ENCODE measurements around the gene CCDC39. TPM values are rescaled to one million over a fixed set of nuclear protein-coding genes. Genes with fewer than 3 reads are reported as not detected.

Gene CCDC39
- polyA plus RNA-seq, 1 of the 3 experiments (the other 2 are of a cell fraction), result not detected

DNA sequence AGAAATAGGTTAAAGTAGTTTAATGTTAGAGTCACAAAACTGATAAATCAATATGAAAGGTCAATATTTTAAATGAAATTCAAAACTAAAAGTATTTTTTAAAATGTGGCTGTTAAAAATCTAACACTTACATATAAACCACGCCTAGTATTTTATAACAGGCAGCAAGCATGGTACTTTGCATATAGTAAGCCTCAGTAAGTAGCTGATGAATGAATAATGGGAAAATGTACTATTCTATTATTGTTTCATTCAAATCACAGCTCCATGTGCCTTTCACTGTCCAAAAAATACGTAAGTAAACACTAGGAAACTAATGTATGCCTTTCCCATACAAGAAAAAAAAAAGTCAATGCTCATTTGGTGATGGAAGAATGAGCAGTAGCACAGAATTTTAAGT lies 17.8 kb downstream of the CCDC39 start:
- H4K20me1 ChIP-seq (ENCODE audit: insufficient read depth), result no peaks in the 10 kb centered on the region
- WGBS (ENCODE audit: low lambda C conversion rate), result 5% methylated on average over 2 of the region's 2 CpGs
- H3K9me3 ChIP-seq, result no peaks in the 10 kb centered on the region
- POLR2A ChIA-PET, result no interaction called here
- H3K4me3 ChIP-seq (ENCODE audit: low read depth in 2 of 2, low read length in 1 of 2), result no peak overlapping the region
- H3K27me3 ChIP-seq (ENCODE audit: insufficient read depth), result no peaks in the 10 kb centered on the region
- H2AFZ ChIP-seq (ENCODE audit: low read depth), result no peak overlapping the region
- TF ChIP-seq MEF2A (IDR thresholded peaks at IDR 0.05; ENCODE audit: borderline replicate concordance, low read depth) (no peak), EZH2phosphoT487 (IDR thresholded peaks at IDR 0.05; ENCODE audit: borderline replicate concordance, low read depth) (no peak), RCOR1 (IDR thresholded peaks at IDR 0.05; ENCODE audit: low read length) (no peak), TCF12 (IDR thresholded peaks at IDR 0.05) (no peak), REST (IDR thresholded peaks at IDR 0.05; ENCODE audit: low read depth, low read length) (no peak), POLR2AphosphoS5 (IDR thresholded peaks at IDR 0.05; ENCODE audit: low read depth, low read length) (no peak), SIN3A (IDR thresholded peaks at IDR 0.05; ENCODE audit: borderline replicate concordance, low read depth, low read length) (no peak), JUND (IDR thresholded peaks at IDR 0.05) (no peak), MXI1 (IDR thresholded peaks at IDR 0.05; ENCODE audit: low read depth, low read length) (no peak), CTCF (IDR thresholded peaks at IDR 0.05) (no peak), RAD21 (IDR thresholded peaks at IDR 0.05; ENCODE audit: low read length) (no peak), NFIC (IDR thresholded peaks at IDR 0.05; ENCODE audit: borderline replicate concordance) (no peak), GABPA (IDR thresholded peaks at IDR 0.05; ENCODE audit: low read depth) (no peak), GATA2 (CRISPR knock-in tag; IDR thresholded peaks at IDR 0.05) (no peak), EP300 (IDR thresholded peaks at IDR 0.05; ENCODE audit: borderline replicate concordance in 1 of 2, low read depth in 1 of 2, low read length in 1 of 2) (no peak), SMC3 (IDR thresholded peaks at IDR 0.05; ENCODE audit: low read depth, low read length) (no peak), CHD2 (IDR thresholded peaks at IDR 0.05; ENCODE audit: low read length, partially characterized antibody) (no peak), USF2 (IDR thresholded peaks at IDR 0.05; ENCODE audit: borderline replicate concordance, low read depth, low read length) (no peak)
- TF ChIP-seq, protein P1, sequence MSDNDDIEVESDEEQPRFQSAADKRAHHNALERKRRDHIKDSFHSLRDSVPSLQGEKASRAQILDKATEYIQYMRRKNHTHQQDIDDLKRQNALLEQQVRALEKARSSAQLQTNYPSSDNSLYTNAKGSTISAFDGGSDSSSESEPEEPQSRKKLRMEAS (IDR thresholded peaks at IDR 0.05; ENCODE audit: low read depth), result no peak
- H3K9me2 ChIP-seq, result no peaks in the 10 kb centered on the region
- H3K36me3 ChIP-seq (replicated peaks in 1 of 2; ENCODE audit: control insufficient read depth in 1 of 2, insufficient read depth in 2 of 2, low read length in 1 of 2), result no peaks in the 10 kb centered on the region
- H3K79me2 ChIP-seq (ENCODE audit: insufficient read depth), result no peaks in the 10 kb centered on the region
- no peak overlapping the region for H3K9ac ChIP-seq
- no peak overlapping the region for H3K4me2 ChIP-seq
- H3K4me1 ChIP-seq (ENCODE audit: control insufficient read depth in 1 of 2, insufficient read depth in 2 of 2, low read depth in 1 of 2, low read length in 1 of 2), result no peaks in the 10 kb centered on the region
- H3F3A ChIP-seq (replicated peaks; ENCODE audit: insufficient read depth), result no peaks in the 10 kb centered on the region
- CTCF ChIA-PET, result interaction anchor here (0.5 to 1.7 kb wide), 2 partner anchors 18 to 527 kb away, joined by 3 read pairs; partner anchors contain the start of gene CCDC39
- H3K27ac ChIP-seq (ENCODE audit: low read depth in 2 of 2, low read length in 1 of 2), result no peak overlapping the region
- DNase-seq, result no peak
